ENCODE results near the gene FOSB. TPM values are rescaled to one million over a fixed set of nuclear protein-coding genes. Genes with fewer than 3 reads are reported as not detected.

The FOSB gene
- total and polyA plus RNA-seq, 9 of the 15 experiments (the other 6 are each of a cell fraction or from before 2014, with no cell fraction given): 0.11 to 2.7 (median 0.73) TPM

GRCh38 chr19:45439569-45440258, 28.1 kb upstream of the FOSB start (continued):
- peak; percentile 61; the same call in 1 of the 2 replicates for TF ChIP-seq JUN (IDR thresholded peaks at IDR 0.05; ENCODE audit: borderline replicate concordance, low read depth, low read length)
- TF ChIP-seq JUN (CRISPR knock-in tag; IDR thresholded peaks at IDR 0.05; ENCODE audit: borderline replicate concordance): no peak
- peak; percentile 76 for TF ChIP-seq KDM2B (CRISPR knock-in tag; IDR thresholded peaks at IDR 0.05)
- TF ChIP-seq FOXP1 (CRISPR knock-in tag; IDR thresholded peaks at IDR 0.05): peak; percentile 21; the same call in 1 of the 2 replicates
- peak; percentile 68 for TF ChIP-seq C11orf30 (IDR thresholded peaks at IDR 0.05; ENCODE audit: low read depth)
- TF ChIP-seq ETS1 (conservative IDR thresholded peaks at IDR 0.05; ENCODE audit: control insufficient read depth, low read depth, low read length): peak; percentile 91
- TF ChIP-seq SMARCC2 (IDR thresholded peaks at IDR 0.05; ENCODE audit: low read depth): no peak
- no peak for TF ChIP-seq HMG20A (CRISPR knock-in tag; conservative IDR thresholded peaks at IDR 0.05)
- peak; percentile 61 for TF ChIP-seq NEUROD1 (IDR thresholded peaks at IDR 0.05; ENCODE audit: borderline replicate concordance, low read depth, low read length, partially characterized antibody)
- TF ChIP-seq TCF7 (IDR thresholded peaks at IDR 0.05; ENCODE audit: borderline replicate concordance): peak; percentile 77
- peak; percentile 35 for TF ChIP-seq TAF1 (IDR thresholded peaks at IDR 0.05; ENCODE audit: control insufficient read depth, extremely low read depth, insufficient read depth, low read length, severe bottlenecking)
- no peak for TF ChIP-seq SNRNP70 (optimal IDR thresholded peaks at IDR 0.05; ENCODE audit: low read depth, low read length)
- no peak for TF ChIP-seq HNRNPH1 (optimal IDR thresholded peaks at IDR 0.05; ENCODE audit: low read depth, low read length)
- TF ChIP-seq ZNF224 (CRISPR knock-in tag; IDR thresholded peaks at IDR 0.05): no peak
- 0 out of 2 replicates have a peak, but pooled peaks have one; percentile 52 for TF ChIP-seq ZNF75A (CRISPR knock-in tag; IDR thresholded peaks at IDR 0.05)
- TF ChIP-seq ATF4 (CRISPR knock-in tag; IDR thresholded peaks at IDR 0.05): 0 out of 2 replicates have a peak, but pooled peaks have one; percentile 27
- peak; percentile 59; the same call in 1 of the 2 replicates for TF ChIP-seq NCOA1 (IDR thresholded peaks at IDR 0.05; ENCODE audit: low read depth)
- TF ChIP-seq HMGN3 (IDR thresholded peaks at IDR 0.05; ENCODE audit: borderline replicate concordance, extremely low read depth, insufficient read length, low read depth, low read length): peak; percentile 100
- TF ChIP-seq POLR2AphosphoS5 (IDR thresholded peaks at IDR 0.05; ENCODE audit: control insufficient read depth, insufficient read depth, low read depth, low read length): peak; percentile 73; the same call in 1 of the 2 replicates
- peak; percentile 76 for TF ChIP-seq NFE2 (IDR thresholded peaks at IDR 0.05; ENCODE audit: low read depth)
- 0 out of 2 replicates have a peak, but pooled peaks have one; percentile 9 for TF ChIP-seq SMARCA4 (IDR thresholded peaks at IDR 0.05)
- peak; percentile 74 for TF ChIP-seq SOX6 (IDR thresholded peaks at IDR 0.05)
- TF ChIP-seq HCFC1 (IDR thresholded peaks at IDR 0.05; ENCODE audit: low read depth, low read length): peak; percentile 47; the same call in 1 of the 2 replicates
- TF ChIP-seq CTBP1 (IDR thresholded peaks at IDR 0.05; ENCODE audit: borderline replicate concordance): peak; percentile 96
- TF ChIP-seq BRF1 (IDR thresholded peaks at IDR 0.05; ENCODE audit: borderline replicate concordance, extremely low read depth, insufficient read length): no peak
- TF ChIP-seq RNF2 (IDR thresholded peaks at IDR 0.05): peak; percentile 97
- TF ChIP-seq CBX1 (IDR thresholded peaks at IDR 0.05; ENCODE audit: low read depth): peak; percentile 86
- TF ChIP-seq MBD2 (IDR thresholded peaks at IDR 0.05; ENCODE audit: borderline replicate concordance, low read depth): peak; percentile 32; the same call in 1 of the 2 replicates
- TF ChIP-seq L3MBTL2 (IDR thresholded peaks at IDR 0.05): peak; percentile 78
